Glomerular visceral epithelial cell (primary cell): ENCODE data around the gene C22orf15.
A peak's percentile ranks its signal among the peaks of the same experiment; 100 is the strongest.
"Not testable (repeated sequence)": the region's sequence is repeated elsewhere in the genome, so short reads cannot be mapped to it uniquely, and the experiment has no call there.

Experiments used
- DNase-seq: peaks from one replicate; pipeline ENCODE4 v3.0.0-alpha.2; 2016; ENCODE audit errors: extremely low spot score

C22orf15 gene, protein sequence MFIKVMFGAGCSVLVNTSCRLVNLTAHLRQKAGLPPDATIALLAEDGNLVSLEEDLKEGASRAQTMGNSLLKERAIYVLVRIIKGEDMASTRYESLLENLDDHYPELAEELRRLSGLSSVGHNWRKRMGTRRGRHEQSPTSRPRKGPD

GRCh38 chr22:23762842-23763578 lies at the start of gene C22orf15:
TSS of gene C22orf15 (plus strand) at chr22:23762990. CDS start at chr22:23763307, 317 bp downstream.
- peak; percentile 25 for DNase-seq

GRCh38 chr22:23713696-23714595 lies 48.8 kb upstream of the C22orf15 start:
- no peak for DNase-seq

DNA sequence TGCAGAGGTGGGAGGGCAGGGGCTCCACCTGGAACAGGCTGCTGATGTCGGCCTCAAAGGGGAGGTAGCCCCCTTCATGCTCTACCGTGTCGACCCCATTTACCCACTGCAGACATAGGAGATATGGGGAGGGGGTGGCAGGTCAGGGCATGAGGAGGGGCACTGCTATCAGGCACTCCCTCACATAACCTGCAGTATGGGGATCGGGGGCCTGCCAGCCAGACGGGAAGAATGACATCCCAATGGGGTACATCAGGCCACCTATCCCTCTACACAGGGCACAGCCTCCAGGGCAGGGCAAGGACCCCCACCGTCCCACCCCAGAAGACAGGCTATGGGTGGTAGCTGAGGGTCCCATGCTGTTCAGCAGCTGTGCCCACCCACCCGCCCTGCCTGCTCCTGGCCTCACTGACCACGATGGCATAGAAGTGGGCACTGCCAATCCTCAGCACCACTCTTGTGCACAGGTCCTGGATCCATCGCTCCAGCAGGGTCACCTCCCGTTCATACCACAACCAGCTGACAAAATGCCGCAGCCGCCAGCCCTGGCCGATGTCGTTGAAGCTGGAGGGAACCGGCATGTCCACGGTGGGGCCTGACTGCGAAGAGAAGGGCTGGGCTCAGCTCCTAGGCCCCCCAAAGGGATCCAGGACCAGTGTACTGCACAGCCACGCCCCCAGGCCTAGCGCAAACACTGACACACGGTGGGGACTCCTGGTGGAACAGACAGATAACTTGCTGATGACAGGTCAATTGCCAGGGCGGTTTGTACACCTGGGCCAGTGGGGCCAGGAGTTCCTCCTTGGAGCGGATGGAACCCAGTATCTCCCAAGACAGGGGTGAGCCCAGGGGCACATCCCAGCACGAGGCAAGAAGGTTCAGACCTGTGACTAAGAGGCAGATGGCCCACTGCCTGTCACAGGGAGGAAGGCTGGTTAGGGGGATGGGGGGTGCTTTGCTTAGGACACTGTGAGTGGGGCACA lies 47.9 kb upstream of the C22orf15 start:
- no peak for DNase-seq

GRCh38 chr22:23715806-23716375 lies 46.9 kb upstream of the C22orf15 start:
- no peak for DNase-seq

GRCh38 chr22:23716811-23717801 lies 45.7 kb upstream of the C22orf15 start:
- peak; percentile 77 for DNase-seq

DNA sequence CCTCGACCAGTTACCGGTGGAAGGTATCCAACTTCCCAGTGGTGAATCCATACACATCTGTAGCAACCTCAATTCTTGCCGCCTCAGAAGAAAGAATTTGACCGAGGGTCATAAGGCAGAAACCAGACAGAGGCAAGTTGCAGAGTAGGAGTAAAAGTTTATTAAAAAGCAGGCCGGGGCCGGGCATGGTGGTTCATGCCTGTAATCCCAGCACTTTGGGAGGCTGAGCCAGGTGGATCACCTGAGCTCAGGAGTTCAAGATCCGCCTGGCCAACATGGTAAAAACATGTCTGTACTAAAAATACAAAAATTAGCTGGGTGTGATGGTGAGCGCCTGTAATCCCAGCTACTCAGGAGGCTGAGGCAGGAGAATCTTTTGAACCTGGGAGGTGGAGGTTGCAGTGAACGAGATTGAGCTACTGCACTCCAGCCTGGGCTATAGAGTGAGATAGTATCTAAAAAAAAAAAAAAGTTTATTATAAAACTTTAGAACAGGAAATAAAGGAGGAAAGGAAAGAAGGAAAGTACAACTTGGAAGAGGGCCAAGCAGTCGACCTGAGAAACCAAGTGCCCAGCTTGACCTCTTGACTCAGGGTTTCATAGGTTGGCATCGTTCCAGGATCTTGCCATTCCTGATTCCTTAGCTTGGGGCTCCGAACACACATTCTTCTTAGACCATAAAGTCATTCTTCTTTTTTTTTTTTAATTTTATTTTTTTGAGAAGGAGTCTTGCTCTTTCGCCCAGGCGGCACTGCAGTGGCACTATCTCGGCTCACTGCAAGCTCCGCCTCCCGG lies 44.2 kb upstream of the C22orf15 start:
- DNase-seq, result no peak

- no peak for DNase-seq
These were observed 41.9 kb upstream of the C22orf15 start for GRCh38 chr22:23720855-23721254.

DNA sequence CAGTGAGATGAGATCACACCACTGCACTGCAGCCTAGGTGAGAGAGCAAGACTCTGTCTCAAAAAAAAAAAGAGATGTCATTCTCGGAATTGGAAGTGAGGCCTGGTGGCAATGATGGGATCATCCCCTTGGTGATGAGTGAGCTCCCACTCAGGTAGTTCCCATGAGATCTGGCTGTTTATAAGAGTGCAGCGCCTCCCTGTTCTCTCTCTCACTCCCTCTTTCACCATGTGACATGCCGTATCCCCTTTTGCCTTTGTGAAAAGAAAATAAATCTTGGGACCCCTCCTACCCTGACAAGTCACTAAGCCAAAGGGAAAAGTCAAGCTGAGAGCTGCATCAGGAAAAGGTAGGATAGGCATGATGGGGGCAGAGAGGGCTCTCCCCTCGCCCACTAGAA lies 40.6 kb upstream of the C22orf15 start:
- DNase-seq, result no peak

DNA sequence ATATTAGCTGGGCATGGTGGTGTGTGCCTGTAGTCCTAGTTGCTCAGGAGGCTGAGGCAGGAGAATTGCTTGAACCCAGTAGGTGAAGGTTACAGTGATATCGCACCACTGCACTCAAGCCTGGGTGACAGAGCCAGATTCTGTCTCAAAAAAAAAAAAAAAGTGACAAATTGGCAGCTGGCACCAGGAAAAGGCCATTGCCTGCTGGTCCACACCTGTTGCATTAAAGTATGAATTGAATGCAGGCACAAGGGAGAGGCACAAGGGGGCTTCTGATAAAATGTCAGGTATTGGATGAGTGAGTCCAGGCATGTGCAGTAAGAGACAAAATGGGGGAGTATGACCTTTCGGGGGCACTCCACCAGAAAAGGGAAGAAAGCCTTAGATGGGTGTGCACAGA lies 40.1 kb upstream of the C22orf15 start:
- DNase-seq, result no peak

- not testable (repeated sequence) for DNase-seq
These were observed 34.7 kb upstream of the C22orf15 start for GRCh38 chr22:23728108-23728507.

- no peak for DNase-seq
These were observed 25.1 kb upstream of the C22orf15 start for GRCh38 chr22:23737696-23738095.

GRCh38 chr22:23742505-23743264 lies 20.1 kb upstream of the C22orf15 start:
- DNase-seq, result no peak

GRCh38 chr22:23743303-23743705 lies 19.5 kb upstream of the C22orf15 start:
- DNase-seq, result no peak

GRCh38 chr22:23744001-23744400 lies 18.8 kb upstream of the C22orf15 start:
- no peak for DNase-seq

DNA sequence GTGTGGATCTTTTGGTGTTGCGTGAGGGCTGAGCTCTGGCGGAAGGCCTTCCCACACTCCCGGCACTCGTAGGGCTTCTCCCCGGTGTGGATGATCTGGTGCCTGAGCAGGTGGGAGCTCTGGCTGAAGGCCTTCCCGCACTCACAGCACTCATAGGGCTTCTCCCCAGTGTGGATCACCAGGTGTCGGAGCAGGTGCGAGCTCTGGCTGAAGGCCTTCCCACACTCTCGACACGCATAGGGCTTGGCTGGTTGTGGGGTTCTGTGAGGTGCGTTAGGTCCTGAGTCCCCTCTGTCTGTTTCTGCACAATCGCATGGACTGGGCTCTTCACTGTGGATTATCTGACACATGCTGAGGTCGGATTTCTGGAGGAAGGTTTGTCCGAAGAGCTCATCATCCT lies 18.3 kb upstream of the C22orf15 start:
- DNase-seq, result no peak

- DNase-seq, result no peak
These were observed 17.0 kb upstream of the C22orf15 start for GRCh38 chr22:23745791-23746190.

DNA sequence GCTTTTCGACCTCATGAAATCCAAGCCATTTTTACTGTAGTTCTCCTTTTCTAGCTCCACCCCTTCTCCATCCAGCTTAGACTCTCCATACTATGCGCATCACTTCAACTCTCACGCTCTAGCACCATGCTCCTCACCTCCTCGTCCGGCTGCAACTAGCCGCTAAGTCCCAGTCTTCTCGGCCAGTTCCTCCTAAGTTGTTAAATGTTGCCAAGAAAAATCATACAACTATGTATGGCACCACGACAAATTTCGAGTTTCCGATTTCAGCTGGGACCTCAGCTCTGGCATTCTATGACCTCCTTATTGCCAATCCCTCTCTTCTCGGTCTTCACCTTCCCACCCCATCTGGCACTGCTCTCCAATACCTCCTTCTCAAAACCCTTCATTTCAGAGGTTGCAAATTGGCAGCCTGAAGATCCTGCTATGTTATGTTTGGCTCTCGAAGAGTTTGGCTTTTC lies 12.9 kb upstream of the C22orf15 start:
- no peak for DNase-seq

DNA sequence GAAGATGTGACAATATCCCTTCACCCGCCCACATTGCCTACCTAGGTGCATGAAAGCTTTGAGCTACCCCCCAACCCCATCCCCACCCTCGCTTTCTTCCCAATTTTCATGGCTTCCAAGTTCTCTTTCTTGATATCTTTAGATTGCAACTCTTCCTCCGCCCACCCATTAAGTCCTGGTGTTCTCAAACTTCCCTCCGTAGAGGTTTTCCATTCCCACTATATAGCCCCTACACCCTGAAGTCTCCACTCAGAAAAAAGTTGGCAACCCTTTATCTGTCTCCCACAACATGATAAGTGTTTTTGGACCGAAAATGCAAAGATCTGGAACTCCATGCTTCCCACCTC lies 12.4 kb upstream of the C22orf15 start:
- DNase-seq, result no peak
